H1 (cell line): ENCODE data around the gene CD79A. TPM values are rescaled to one million over a fixed set of nuclear protein-coding genes. Genes with fewer than 3 reads are reported as not detected.

Experiments used
- CHD2 ChIP-seq: IDR thresholded peaks from 2 replicates; pipeline ENCODE4 v1.6.1; 2012; ENCODE audit warnings: low read length, improper control_type of control experiment
- EZH2 ChIP-seq: fragments of 200-600 bp; sonication (generic); IDR thresholded peaks from 2 replicates; pipeline ENCODE4 v1.7.1; 2012; ENCODE audit warnings: low read depth, mild to moderate bottlenecking, moderate library complexity, low read length, inconsistent platforms; ENCODE audit not compliant: severe bottlenecking
- NRF1 ChIP-seq: IDR thresholded peaks from 2 replicates; pipeline ENCODE4 v1.6.1; 2011; ENCODE audit warnings: mild to moderate bottlenecking, low read depth, low read length, improper control_type of control experiment
- RAD21 ChIP-seq, 2 experiments: IDR thresholded peaks in 1 of 2; conservative IDR thresholded peaks in 1 of 2; 2 replicates each; pipeline ENCODE4 v1.6.1; 2011; ENCODE audit warnings: low read depth in 2 of 2, low read length in 2 of 2, improper control_type of control experiment in 1 of 2, inconsistent platforms in 1 of 2, mild to moderate bottlenecking in 1 of 2, moderate library complexity in 1 of 2
- RBBP5 ChIP-seq: IDR thresholded peaks from 2 replicates; pipeline ENCODE4 v1.7.1; 2012; ENCODE audit warnings: low read depth, mild to moderate bottlenecking, inconsistent platforms, low read length, moderate library complexity, borderline replicate concordance
- SP4 ChIP-seq: IDR thresholded peaks from 2 replicates; pipeline ENCODE4 v1.6.1; 2012; ENCODE audit warnings: low read length, inconsistent platforms
- SRF ChIP-seq: IDR thresholded peaks from 2 replicates; pipeline ENCODE4 v1.6.1; 2011; ENCODE audit warnings: mild to moderate bottlenecking, low read depth, low read length, moderate library complexity
- TBP ChIP-seq: IDR thresholded peaks from 2 replicates; pipeline ENCODE4 v1.6.1; 2011; ENCODE audit warnings: low read depth, low read length, improper control_type of control experiment
- ZNF274 ChIP-seq: IDR thresholded peaks from 2 replicates; pipeline ENCODE4 v1.7.0; 2012; ENCODE audit warnings: low read length, borderline replicate concordance; ENCODE audit errors: extremely low read depth
- polyA plus RNA-seq, 7 experiments: library from polyadenylated mRNA; depleted of rRNA in 3 of 7; stranded (reverse) in 5 of 7; unstranded in 2 of 7; fragments of >200 nt in 5 of 7; fragments of 200-250 nt in 2 of 7; gene quantifications; 1 replicate in 5 of 7; 2 replicates in 1 of 7; 4 replicates in 1 of 7; pipeline versions ENCODE4 v1.2.1 to v1.2.3, GENCODE V29; 2011 to 2013; ENCODE audit warnings: missing spikeins in 2 of 7, mixed read lengths in 2 of 7
- total RNA-seq: library from RNA; stranded (reverse); fragmentation: NEBNext Ultra II Directional; extraction: Animal tissue kit (Norgen Biotek cat#: 25700); gene quantifications from 2 replicates; pipeline ENCODE4 v1.2.1, GENCODE V29; 2021
- TF ChIP-seq, protein P1 (sequence below): fragments of 300-600 bp; sonication (generic); IDR thresholded peaks from 2 replicates; pipeline ENCODE4 v1.7.1; 2012; ENCODE audit warnings: low read length, moderate library complexity, mild to moderate bottlenecking, inconsistent platforms; ENCODE audit not compliant: insufficient replicate concordance

Gene CD79A
- total and polyA plus RNA-seq, 2 of the 8 experiments (the other 6 are each of a cell fraction or from before 2014, with no cell fraction given): 0.54 to 0.77 TPM

DNA sequence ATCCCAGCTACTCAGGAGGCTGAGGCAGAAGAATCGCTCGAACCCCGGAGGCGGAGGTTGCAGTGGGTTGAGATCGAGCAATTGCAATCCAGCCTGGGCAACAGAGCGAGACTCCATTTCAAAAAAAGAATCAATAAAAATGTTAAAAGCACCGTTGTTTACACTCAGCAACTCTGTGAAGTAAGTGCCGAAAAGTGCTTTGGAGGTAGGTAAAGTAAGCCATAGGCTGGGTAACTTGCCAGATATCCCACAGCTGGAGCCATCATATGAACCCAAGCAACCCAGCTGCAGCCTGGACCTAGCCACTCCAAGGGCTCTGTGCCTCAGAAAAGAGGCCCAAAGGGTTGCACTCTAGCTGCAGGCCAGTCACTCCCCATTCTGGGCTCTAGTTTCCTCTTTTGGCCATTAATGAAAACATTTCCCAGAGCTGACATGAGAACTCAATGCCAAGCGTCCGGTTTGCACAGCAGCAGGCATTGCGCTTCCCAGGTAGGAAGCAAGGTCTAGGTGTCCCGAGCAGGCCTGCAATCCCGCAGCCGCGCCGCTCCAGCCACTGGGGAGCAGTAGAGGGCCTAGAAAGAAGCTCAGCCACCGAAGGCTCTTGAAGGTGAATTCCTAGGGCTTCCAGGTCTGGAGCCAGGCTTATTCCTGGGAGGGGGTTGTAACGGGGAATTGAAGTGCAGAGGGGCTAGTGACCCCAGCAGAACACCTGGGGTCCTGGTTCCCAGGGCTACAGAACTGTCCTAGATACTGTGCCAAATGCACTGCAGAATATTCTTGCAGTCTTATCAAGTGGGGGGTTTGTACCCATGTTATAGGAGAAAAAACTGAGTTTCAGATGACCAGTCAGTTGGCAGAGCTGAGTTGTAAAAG lies 4.1 kb upstream of the CD79A start (continued):
- TF ChIP-seq RBBP5 (no peak), RAD21 (IDR thresholded peaks at IDR 0.05 in 1 of 2, conservative IDR thresholded peaks at IDR 0.05 in 1 of 2; ENCODE audit: low read depth in 2 of 2, low read length in 2 of 2) (peak; percentile 86 to 90), CHD2 (0 out of 2 replicates have a peak, but pooled peaks have one; percentile 30), SRF (no peak), EZH2 (no peak), SP4 (no peak), NRF1 (no peak), TBP (no peak), ZNF274 (no peak)
- TF ChIP-seq, protein P1, sequence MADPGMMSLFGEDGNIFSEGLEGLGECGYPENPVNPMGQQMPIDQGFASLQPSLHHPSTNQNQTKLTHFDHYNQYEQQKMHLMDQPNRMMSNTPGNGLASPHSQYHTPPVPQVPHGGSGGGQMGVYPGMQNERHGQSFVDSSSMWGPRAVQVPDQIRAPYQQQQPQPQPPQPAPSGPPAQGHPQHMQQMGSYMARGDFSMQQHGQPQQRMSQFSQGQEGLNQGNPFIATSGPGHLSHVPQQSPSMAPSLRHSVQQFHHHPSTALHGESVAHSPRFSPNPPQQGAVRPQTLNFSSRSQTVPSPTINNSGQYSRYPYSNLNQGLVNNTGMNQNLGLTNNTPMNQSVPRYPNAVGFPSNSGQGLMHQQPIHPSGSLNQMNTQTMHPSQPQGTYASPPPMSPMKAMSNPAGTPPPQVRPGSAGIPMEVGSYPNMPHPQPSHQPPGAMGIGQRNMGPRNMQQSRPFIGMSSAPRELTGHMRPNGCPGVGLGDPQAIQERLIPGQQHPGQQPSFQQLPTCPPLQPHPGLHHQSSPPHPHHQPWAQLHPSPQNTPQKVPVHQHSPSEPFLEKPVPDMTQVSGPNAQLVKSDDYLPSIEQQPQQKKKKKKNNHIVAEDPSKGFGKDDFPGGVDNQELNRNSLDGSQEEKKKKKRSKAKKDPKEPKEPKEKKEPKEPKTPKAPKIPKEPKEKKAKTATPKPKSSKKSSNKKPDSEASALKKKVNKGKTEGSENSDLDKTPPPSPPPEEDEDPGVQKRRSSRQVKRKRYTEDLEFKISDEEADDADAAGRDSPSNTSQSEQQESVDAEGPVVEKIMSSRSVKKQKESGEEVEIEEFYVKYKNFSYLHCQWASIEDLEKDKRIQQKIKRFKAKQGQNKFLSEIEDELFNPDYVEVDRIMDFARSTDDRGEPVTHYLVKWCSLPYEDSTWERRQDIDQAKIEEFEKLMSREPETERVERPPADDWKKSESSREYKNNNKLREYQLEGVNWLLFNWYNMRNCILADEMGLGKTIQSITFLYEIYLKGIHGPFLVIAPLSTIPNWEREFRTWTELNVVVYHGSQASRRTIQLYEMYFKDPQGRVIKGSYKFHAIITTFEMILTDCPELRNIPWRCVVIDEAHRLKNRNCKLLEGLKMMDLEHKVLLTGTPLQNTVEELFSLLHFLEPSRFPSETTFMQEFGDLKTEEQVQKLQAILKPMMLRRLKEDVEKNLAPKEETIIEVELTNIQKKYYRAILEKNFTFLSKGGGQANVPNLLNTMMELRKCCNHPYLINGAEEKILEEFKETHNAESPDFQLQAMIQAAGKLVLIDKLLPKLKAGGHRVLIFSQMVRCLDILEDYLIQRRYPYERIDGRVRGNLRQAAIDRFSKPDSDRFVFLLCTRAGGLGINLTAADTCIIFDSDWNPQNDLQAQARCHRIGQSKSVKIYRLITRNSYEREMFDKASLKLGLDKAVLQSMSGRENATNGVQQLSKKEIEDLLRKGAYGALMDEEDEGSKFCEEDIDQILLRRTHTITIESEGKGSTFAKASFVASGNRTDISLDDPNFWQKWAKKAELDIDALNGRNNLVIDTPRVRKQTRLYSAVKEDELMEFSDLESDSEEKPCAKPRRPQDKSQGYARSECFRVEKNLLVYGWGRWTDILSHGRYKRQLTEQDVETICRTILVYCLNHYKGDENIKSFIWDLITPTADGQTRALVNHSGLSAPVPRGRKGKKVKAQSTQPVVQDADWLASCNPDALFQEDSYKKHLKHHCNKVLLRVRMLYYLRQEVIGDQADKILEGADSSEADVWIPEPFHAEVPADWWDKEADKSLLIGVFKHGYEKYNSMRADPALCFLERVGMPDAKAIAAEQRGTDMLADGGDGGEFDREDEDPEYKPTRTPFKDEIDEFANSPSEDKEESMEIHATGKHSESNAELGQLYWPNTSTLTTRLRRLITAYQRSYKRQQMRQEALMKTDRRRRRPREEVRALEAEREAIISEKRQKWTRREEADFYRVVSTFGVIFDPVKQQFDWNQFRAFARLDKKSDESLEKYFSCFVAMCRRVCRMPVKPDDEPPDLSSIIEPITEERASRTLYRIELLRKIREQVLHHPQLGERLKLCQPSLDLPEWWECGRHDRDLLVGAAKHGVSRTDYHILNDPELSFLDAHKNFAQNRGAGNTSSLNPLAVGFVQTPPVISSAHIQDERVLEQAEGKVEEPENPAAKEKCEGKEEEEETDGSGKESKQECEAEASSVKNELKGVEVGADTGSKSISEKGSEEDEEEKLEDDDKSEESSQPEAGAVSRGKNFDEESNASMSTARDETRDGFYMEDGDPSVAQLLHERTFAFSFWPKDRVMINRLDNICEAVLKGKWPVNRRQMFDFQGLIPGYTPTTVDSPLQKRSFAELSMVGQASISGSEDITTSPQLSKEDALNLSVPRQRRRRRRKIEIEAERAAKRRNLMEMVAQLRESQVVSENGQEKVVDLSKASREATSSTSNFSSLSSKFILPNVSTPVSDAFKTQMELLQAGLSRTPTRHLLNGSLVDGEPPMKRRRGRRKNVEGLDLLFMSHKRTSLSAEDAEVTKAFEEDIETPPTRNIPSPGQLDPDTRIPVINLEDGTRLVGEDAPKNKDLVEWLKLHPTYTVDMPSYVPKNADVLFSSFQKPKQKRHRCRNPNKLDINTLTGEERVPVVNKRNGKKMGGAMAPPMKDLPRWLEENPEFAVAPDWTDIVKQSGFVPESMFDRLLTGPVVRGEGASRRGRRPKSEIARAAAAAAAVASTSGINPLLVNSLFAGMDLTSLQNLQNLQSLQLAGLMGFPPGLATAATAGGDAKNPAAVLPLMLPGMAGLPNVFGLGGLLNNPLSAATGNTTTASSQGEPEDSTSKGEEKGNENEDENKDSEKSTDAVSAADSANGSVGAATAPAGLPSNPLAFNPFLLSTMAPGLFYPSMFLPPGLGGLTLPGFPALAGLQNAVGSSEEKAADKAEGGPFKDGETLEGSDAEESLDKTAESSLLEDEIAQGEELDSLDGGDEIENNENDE: peak; percentile 37
